Measurements from ENCODE around the gene LRRC4C. TPM values are rescaled to one million over a fixed set of nuclear protein-coding genes. Genes with fewer than 3 reads are reported as not detected.

The LRRC4C gene
- total RNA-seq, 1 experiment from 2014 or later = not detected

GRCh38 chr11:41256041-41256440 lies 203.4 kb downstream of the LRRC4C start:
- no TSS peak for BruUV-seq (replicated peaks)
- H3K27me3 Mint-ChIP-seq (ENCODE audit: unreplicated experiment) = no peaks in the 10 kb centered on the region
- intact Hi-C loops (cut with micrococcal nuclease; ENCODE audit: unreplicated experiment) = no loop called here
- no peaks in the 10 kb centered on the region for H3K36me3 Mint-ChIP-seq (ENCODE audit: insufficient read depth, unreplicated experiment)
- no peak overlapping the region for H3K27ac Mint-ChIP-seq (ENCODE audit: unreplicated experiment)
- H3K9me3 Mint-ChIP-seq (ENCODE audit: low read depth, unreplicated experiment) = peaks cover 3% of the 10 kb centered on the region
- CTCF ChIA-PET = no interaction called here
- no peaks in the 10 kb centered on the region for H3K4me1 Mint-ChIP-seq (ENCODE audit: low read depth, unreplicated experiment)
- TF ChIP-seq CTCF (IDR thresholded peaks at IDR 0.05; ENCODE audit: unreplicated experiment) = no peak
- DNase-seq = no peak
- no peak overlapping the region for H3K4me3 Mint-ChIP-seq (ENCODE audit: low read depth, unreplicated experiment)

GRCh38 chr11:41254966-41255365 lies 204.5 kb downstream of the LRRC4C start:
- no peak overlapping the region for H3K27ac Mint-ChIP-seq (ENCODE audit: unreplicated experiment)
- CTCF ChIA-PET = no interaction called here
- no peak for DNase-seq
- H3K9me3 Mint-ChIP-seq (ENCODE audit: low read depth, unreplicated experiment) = peaks cover 4% of the 10 kb centered on the region
- TF ChIP-seq CTCF (IDR thresholded peaks at IDR 0.05; ENCODE audit: unreplicated experiment) = no peak
- no peak overlapping the region for H3K4me3 Mint-ChIP-seq (ENCODE audit: low read depth, unreplicated experiment)
- no TSS peak for BruUV-seq (replicated peaks)
- intact Hi-C loops (cut with micrococcal nuclease; ENCODE audit: unreplicated experiment) = no loop called here
- no peaks in the 10 kb centered on the region for H3K27me3 Mint-ChIP-seq (ENCODE audit: unreplicated experiment)
- H3K36me3 Mint-ChIP-seq (ENCODE audit: insufficient read depth, unreplicated experiment) = no peaks in the 10 kb centered on the region
- H3K4me1 Mint-ChIP-seq (ENCODE audit: low read depth, unreplicated experiment) = no peaks in the 10 kb centered on the region

GRCh38 chr11:41250408-41250935 lies 209.0 kb downstream of the LRRC4C start:
- H3K4me3 Mint-ChIP-seq (ENCODE audit: low read depth, unreplicated experiment) = no peak overlapping the region
- no peak overlapping the region for H3K27ac Mint-ChIP-seq (ENCODE audit: unreplicated experiment)
- CTCF ChIA-PET = no interaction called here
- TF ChIP-seq CTCF (IDR thresholded peaks at IDR 0.05; ENCODE audit: unreplicated experiment) = no peak
- intact Hi-C loops (cut with micrococcal nuclease; ENCODE audit: unreplicated experiment) = no loop called here
- H3K36me3 Mint-ChIP-seq (ENCODE audit: insufficient read depth, unreplicated experiment) = no peaks in the 10 kb centered on the region
- no peaks in the 10 kb centered on the region for H3K4me1 Mint-ChIP-seq (ENCODE audit: low read depth, unreplicated experiment)
- no peak for DNase-seq
- no TSS peak for BruUV-seq (replicated peaks)
- no peaks in the 10 kb centered on the region for H3K27me3 Mint-ChIP-seq (ENCODE audit: unreplicated experiment)
- H3K9me3 Mint-ChIP-seq (ENCODE audit: low read depth, unreplicated experiment) = peaks cover 14% of the 10 kb centered on the region

- H3K4me3 Mint-ChIP-seq (ENCODE audit: low read depth, unreplicated experiment) = no peak overlapping the region
- intact Hi-C loops (cut with micrococcal nuclease; ENCODE audit: unreplicated experiment) = no loop called here
Measured at GRCh38 chr11:41247621-41248020, 211.8 kb downstream of the LRRC4C start.

More at GRCh38 chr11:41247621-41248020, 211.8 kb downstream of the LRRC4C start:
- CTCF ChIA-PET = no interaction called here
- H3K4me1 Mint-ChIP-seq (ENCODE audit: low read depth, unreplicated experiment) = no peaks in the 10 kb centered on the region
- H3K9me3 Mint-ChIP-seq (ENCODE audit: low read depth, unreplicated experiment) = peaks cover 16% of the 10 kb centered on the region
- no peaks in the 10 kb centered on the region for H3K36me3 Mint-ChIP-seq (ENCODE audit: insufficient read depth, unreplicated experiment)
- H3K27me3 Mint-ChIP-seq (ENCODE audit: unreplicated experiment) = no peaks in the 10 kb centered on the region
- BruUV-seq (replicated peaks) = no TSS peak
- TF ChIP-seq CTCF (IDR thresholded peaks at IDR 0.05; ENCODE audit: unreplicated experiment) = no peak
- H3K27ac Mint-ChIP-seq (ENCODE audit: unreplicated experiment) = no peak overlapping the region
- DNase-seq = no peak
